Esophagus (tissue), 2 donors: Measurements from ENCODE around the gene KRT7. TPM values are rescaled to one million over a fixed set of nuclear protein-coding genes. Genes with fewer than 3 reads are reported as not detected.

Experiments
- H3K27ac ChIP-seq, 2 donors: one replicate each; pipeline ENCODE4 v1.5.1; 2013; ENCODE audit warnings: low read depth in 2 of 2, mild to moderate bottlenecking in 2 of 2, inconsistent platforms in 1 of 2, low read length in 1 of 2, moderate library complexity in 1 of 2
- H3K27me3 ChIP-seq, 2 donors: one replicate each; pipeline ENCODE4 v1.6.1; 2013; ENCODE audit warnings: low read length in 2 of 2, control low read depth in 1 of 2, mild to moderate bottlenecking in 1 of 2; ENCODE audit not compliant: insufficient read depth in 2 of 2, control insufficient read depth in 1 of 2
- H3K36me3 ChIP-seq, 2 donors: one replicate each; pipeline ENCODE4 v1.6.1; 2013; ENCODE audit warnings: low read length in 1 of 2; ENCODE audit not compliant: control insufficient read depth in 2 of 2, insufficient read depth in 2 of 2
- H3K4me1 ChIP-seq, 2 donors: one replicate each; pipeline ENCODE4 v1.6.1; 2013; ENCODE audit warnings: low read length in 1 of 2; ENCODE audit not compliant: control insufficient read depth in 2 of 2, insufficient read depth in 2 of 2
- H3K4me3 ChIP-seq, 2 donors: one replicate each; pipeline ENCODE4 v1.5.1; 2013; ENCODE audit warnings: low read length in 2 of 2, mild to moderate bottlenecking in 2 of 2, low read depth in 1 of 2, moderate library complexity in 1 of 2
- H3K9me3 ChIP-seq, 2 donors: one replicate each; pipeline ENCODE4 v1.6.1; 2013; ENCODE audit warnings: mild to moderate bottlenecking in 2 of 2, low read depth in 1 of 2, low read length in 1 of 2, moderate library complexity in 1 of 2; ENCODE audit not compliant: control insufficient read depth in 2 of 2, insufficient read depth in 1 of 2
- WGBS, 2 donors: extraction: QIAGEN DNeasy Blood & Tissue Kit; methylation state at CpG; one replicate each; pipeline ENCODE4 v1.1.7; 2013; 5-methylcytosine and 5-hydroxymethylcytosine counted together
- polyA plus RNA-seq, 2 donors: library from polyadenylated mRNA; stranded (reverse); fragments of 200-250 nt; gene quantifications; one replicate each; pipeline ENCODE4 v1.2.3, GENCODE V29; 2013
- donor health status: healthy with polysubstance abuse.
- donor health status: Bipolar disorder and iron deficiency.

The KRT7 gene
- polyA plus RNA-seq, 2 donors: 153 to 213 TPM

GRCh38 chr12:52226446-52226845, 6.6 kb upstream of the KRT7 start:
- 54 to 73% methylated on average over 4 of the region's 4 CpGs for WGBS, 2 donors
- H3K4me3 ChIP-seq: no peak overlapping the region

GRCh38 chr12:52227606-52228166, 5.4 kb upstream of the KRT7 start:
- no peaks in the 10 kb centered on the region for H3K27me3 ChIP-seq
- WGBS, 2 donors: 70 to 84% methylated on average over 5 of the region's 5 CpGs
- no peaks in the 10 kb centered on the region for H3K9me3 ChIP-seq
- no peak overlapping the region for H3K27ac ChIP-seq
- no peaks in the 10 kb centered on the region for H3K36me3 ChIP-seq
- H3K4me3 ChIP-seq: no peak overlapping the region
- H3K4me1 ChIP-seq: peaks cover 0 to 22% of the 10 kb centered on the region in 2 donors

More at GRCh38 chr12:52226446-52226845, 6.6 kb upstream of the KRT7 start:
- Histone ChIP-seq H3K27ac (no peak overlapping the region), H3K4me1 (peaks cover 0 to 12% of the 10 kb centered on the region in 2 donors), H3K36me3 (no peaks in the 10 kb centered on the region), H3K27me3 (no peaks in the 10 kb centered on the region), H3K9me3 (no peaks in the 10 kb centered on the region)

GRCh38 chr12:52228366-52228765, 4.7 kb upstream of the KRT7 start:
- Histone ChIP-seq H3K9me3 (no peaks in the 10 kb centered on the region), H3K4me1 (peaks cover 0 to 23% of the 10 kb centered on the region in 2 donors), H3K4me3 (no peak overlapping the region), H3K27ac (no peak overlapping the region), H3K27me3 (no peaks in the 10 kb centered on the region), H3K36me3 (no peaks in the 10 kb centered on the region)
- 29 to 61% methylated on average over 3 of the region's 3 CpGs for WGBS, 2 donors

- 92 to 94% methylated on average over 6 of the region's 6 CpGs for WGBS, 2 donors
- H3K27ac ChIP-seq: no peak overlapping the region
Measured at GRCh38 chr12:52228931-52229330, 4.1 kb upstream of the KRT7 start.

DNA sequence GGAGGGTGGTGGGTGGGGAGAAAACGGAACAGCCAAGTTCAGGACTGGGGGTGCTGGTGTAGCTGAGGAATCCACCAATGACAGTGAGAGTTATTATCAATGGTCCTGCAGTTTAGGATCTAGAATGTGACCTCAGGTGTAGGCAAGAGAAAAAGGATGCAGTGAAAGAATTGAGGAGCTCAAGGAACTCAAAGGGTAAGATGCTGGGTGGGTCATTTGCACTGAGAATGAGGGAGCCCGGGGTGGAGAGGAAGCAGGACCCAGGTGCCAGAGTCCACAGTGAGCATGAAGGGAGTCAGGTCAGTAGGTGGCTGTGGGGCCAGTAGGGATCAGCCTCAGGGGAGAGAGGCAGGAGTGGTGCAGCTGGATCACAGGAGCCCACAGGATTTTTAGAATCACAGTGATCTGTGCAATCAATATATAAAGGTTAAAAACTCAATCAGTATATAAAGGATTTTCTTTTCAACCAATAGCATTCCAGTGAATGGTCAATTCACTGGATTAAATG, 3.2 kb upstream of the KRT7 start:
- Histone ChIP-seq H3K4me1 (peaks cover 0 to 26% of the 10 kb centered on the region in 2 donors), H3K27ac (no peak overlapping the region), H3K36me3 (no peaks in the 10 kb centered on the region), H3K4me3 (no peak overlapping the region), H3K9me3 (no peaks in the 10 kb centered on the region), H3K27me3 (no peaks in the 10 kb centered on the region)
- WGBS, 2 donors: 84 to 86% methylated on average over 2 of the region's 2 CpGs

More at GRCh38 chr12:52228931-52229330, 4.1 kb upstream of the KRT7 start:
- no peaks in the 10 kb centered on the region for H3K27me3 ChIP-seq
- H3K36me3 ChIP-seq: no peaks in the 10 kb centered on the region
- peaks cover 0 to 26% of the 10 kb centered on the region in 2 donors for H3K4me1 ChIP-seq
- H3K4me3 ChIP-seq: no peak overlapping the region
- H3K9me3 ChIP-seq: no peaks in the 10 kb centered on the region

DNA sequence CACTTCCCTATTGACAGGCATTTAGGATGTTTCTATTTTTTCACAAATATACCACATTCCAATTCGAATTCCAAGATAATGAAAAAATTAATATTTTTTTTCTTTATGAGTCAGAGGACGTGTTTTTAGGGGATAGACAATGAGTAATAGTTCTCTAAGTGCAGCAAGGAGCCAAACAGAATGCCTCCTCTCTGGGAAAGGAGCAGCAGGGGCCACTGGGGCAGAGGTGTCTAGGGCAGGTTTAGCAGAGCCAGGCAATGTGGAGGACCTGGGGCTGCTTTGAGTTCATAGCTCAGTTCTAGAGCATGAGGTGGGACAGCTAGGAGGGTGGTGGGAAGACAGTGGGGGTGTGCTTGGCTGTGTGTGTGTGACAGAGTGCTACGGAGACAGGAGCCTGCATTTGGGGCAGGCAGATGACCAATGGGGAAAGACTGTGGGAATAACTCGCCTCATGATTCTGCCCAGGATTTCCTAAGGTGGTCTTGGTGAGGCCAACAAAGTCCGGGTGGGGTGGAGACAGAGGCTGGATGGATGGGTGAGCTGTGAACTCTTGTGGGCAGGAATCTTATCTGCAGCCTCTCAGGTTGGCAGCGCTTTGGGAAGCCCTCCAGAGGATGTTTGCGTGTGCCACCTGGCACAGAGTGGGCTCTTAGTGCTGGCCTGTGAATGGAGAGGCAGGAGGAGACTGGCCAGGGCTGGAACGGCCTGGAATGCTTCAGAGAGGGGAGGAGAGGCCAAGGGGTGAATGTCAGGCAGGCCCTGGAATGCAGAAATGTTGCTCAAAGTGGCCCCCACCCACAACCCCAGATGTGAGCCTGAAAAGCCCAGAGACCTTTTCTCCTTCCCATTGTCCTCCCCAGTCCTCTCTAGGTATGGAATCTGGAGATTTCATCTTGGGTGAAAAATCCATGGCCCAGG, 2.4 kb upstream of the KRT7 start:
- Histone ChIP-seq H3K27me3 (no peaks in the 10 kb centered on the region), H3K4me1 (peaks cover 0 to 26% of the 10 kb centered on the region in 2 donors), H3K36me3 (no peaks in the 10 kb centered on the region), H3K27ac (peak overlapping the region; percentile 44 to 52), H3K4me3 (no peak overlapping the region), H3K9me3 (no peaks in the 10 kb centered on the region)
- 45 to 50% methylated on average over 8 of the region's 8 CpGs for WGBS, 2 donors

- Histone ChIP-seq H3K4me1 (peaks cover 0 to 29% of the 10 kb centered on the region in 2 donors), H3K9me3 (no peaks in the 10 kb centered on the region), H3K4me3 (no peak overlapping the region), H3K27ac (peak overlapping the region; percentile 52 to 77), H3K27me3 (no peaks in the 10 kb centered on the region), H3K36me3 (no peaks in the 10 kb centered on the region)
- 49 to 54% methylated on average over 16 of the region's 16 CpGs for WGBS, 2 donors
Measured at GRCh38 chr12:52231305-52232202, 1.5 kb upstream of the KRT7 start.

- WGBS, 2 donors: 61 to 71% methylated on average over 12 of the region's 12 CpGs
- no peaks in the 10 kb centered on the region for H3K9me3 ChIP-seq
- no peaks in the 10 kb centered on the region for H3K27me3 ChIP-seq
- peaks cover 0 to 29% of the 10 kb centered on the region in 2 donors for H3K4me1 ChIP-seq
- no peaks in the 10 kb centered on the region for H3K36me3 ChIP-seq
- H3K27ac ChIP-seq: peak overlapping the region; percentile 52 to 77
- H3K4me3 ChIP-seq: no peak overlapping the region
Measured at GRCh38 chr12:52232203-52232673, 805 bp upstream of the KRT7 start.
